Breast epithelium (tissue), 3 donors: Measurements from ENCODE around the gene EPG5.

Experiments used
- CTCF ChIP-seq, 3 donors: fragments of 450-650 bp; IDR thresholded peaks; one replicate each; pipeline ENCODE4 v1.5.1; 2016 to 2017; ENCODE audit warnings: antibody characterized with exemption in 3 of 3, mild to moderate bottlenecking in 3 of 3, moderate library complexity in 3 of 3
- POLR2A ChIP-seq: fragments of 450-650 bp; IDR thresholded peaks from one replicate; pipeline ENCODE4 v1.6.1; 2016; ENCODE audit warnings: antibody characterized with exemption, mild to moderate bottlenecking, moderate library complexity
- POLR2AphosphoS5 ChIP-seq, 3 donors: sonication (generic); formaldehyde crosslinking; IDR thresholded peaks; one replicate each; pipeline ENCODE4 v1.6.1; 2017; ENCODE audit warnings: antibody characterized with exemption in 3 of 3

GRCh38 chr18:45910405-45911023, 56.6 kb downstream of the EPG5 start:
- TF ChIP-seq CTCF (IDR thresholded peaks at IDR 0.05) = peak in 2 of 3 donors; percentile 51 to 59
- TF ChIP-seq POLR2AphosphoS5 (IDR thresholded peaks at IDR 0.05) = no peak
- no peak for TF ChIP-seq POLR2A
